Right lobe of liver (tissue), 6 donors: ENCODE measurements around the gene PLOD3. TPM values are rescaled to one million over a fixed set of nuclear protein-coding genes. Genes with fewer than 3 reads are reported as not detected.

Experiments
- ATAC-seq, 4 donors: fragments of 200-7000 bp; cut with Tn5 transposase; one replicate each; pipeline ENCODE4 v1.9.1; 2020; ENCODE audit warnings: mild to moderate bottlenecking in 4 of 4, moderate library complexity in 4 of 4
- DNase-seq, 3 donors: peaks; one replicate each; pipeline ENCODE4 v3.0.0-alpha.2; 2020
- H3K27ac ChIP-seq, 3 donors: fragments of 200-600 bp; one replicate each; pipeline ENCODE4 v1.8.0; 2022
- H3K27me3 ChIP-seq, 2 donors: fragments of 200-600 bp; one replicate each; pipeline ENCODE4 v1.8.0; 2022
- H3K36me3 ChIP-seq, 4 donors: fragments of 200-600 bp; sonication (generic) in 1 of 4; one replicate each; pipeline versions ENCODE4 v1.5.1 to v1.8.0; 2017 to 2022; ENCODE audit warnings: control low read depth in 1 of 4
- H3K4me1 ChIP-seq, 4 donors: fragments of 200-600 bp; sonication (generic) in 1 of 4; one replicate each; pipeline versions ENCODE4 v1.5.1 to v1.8.0; 2017 to 2022; ENCODE audit warnings: control low read depth in 1 of 4
- H3K4me3 ChIP-seq, 3 donors: fragments of 200-600 bp; one replicate each; pipeline ENCODE4 v1.8.0; 2022
- H3K9me3 ChIP-seq, 4 donors: fragments of 200-600 bp; sonication (generic) in 1 of 4; one replicate each; pipeline versions ENCODE4 v1.5.1 to v1.8.0; 2017 to 2022; ENCODE audit warnings: control low read depth in 1 of 4
- POLR2A ChIP-seq: fragments of 450-650 bp; IDR thresholded peaks from one replicate; pipeline ENCODE4 v1.6.1; 2017; ENCODE audit warnings: antibody characterized with exemption, mild to moderate bottlenecking
- WGBS: methylation state at CpG from one replicate; pipeline ENCODE4 v1.1.6; 2018; ENCODE audit warnings: low coverage, low lambda C conversion rate; ENCODE audit not compliant: insufficient coverage; ENCODE audit errors: missing lambda C conversion rate; 5-methylcytosine and 5-hydroxymethylcytosine counted together
- intact Hi-C, 2 donors: fragments of 100-400 bp; cut with DNase I; formaldehyde crosslinking; loops; one replicate each; pipeline versions ENCODE4 v1.11.2 to v1.14.1; 2022
- total RNA-seq, 6 experiments: library from RNA; depleted of rRNA in 2 of 6; stranded (reverse); fragments of >200 nt in 2 of 6; fragmentation: NEBNext Ultra II Directional in 3 of 6; extraction: Animal tissue kit (Norgen Biotek cat#: 25700) in 3 of 6; gene quantifications; one replicate each; pipeline versions ENCODE4 v1.1.0 to v1.2.4, GENCODE V29; 2016 to 2023
- TF ChIP-seq, protein P1 (sequence below), 4 donors: fragments of 200-600 bp in 3 of 4; fragments of 450-650 bp in 1 of 4; IDR thresholded peaks; one replicate each; pipeline versions ENCODE4 v1.5.1 to v1.8.0; 2016 to 2022; ENCODE audit warnings: antibody characterized with exemption in 4 of 4, mild to moderate bottlenecking in 2 of 4
- donor health status: DM: no; HTN: yes; CAD: no.
- donor health status: DM: no; HTN: no; CAD: no.
- donor health status: DM: no; HTN: no; CAD: no.
- donor health status: DM: no; HTN: yes; CAD: no.
- donor health status: DM: no; HTN: yes; CAD: no.

The PLOD3 gene
- total RNA-seq, 6 experiments from 2014 or later = 41.7 to 57.5 (median 54.3) TPM

DNA sequence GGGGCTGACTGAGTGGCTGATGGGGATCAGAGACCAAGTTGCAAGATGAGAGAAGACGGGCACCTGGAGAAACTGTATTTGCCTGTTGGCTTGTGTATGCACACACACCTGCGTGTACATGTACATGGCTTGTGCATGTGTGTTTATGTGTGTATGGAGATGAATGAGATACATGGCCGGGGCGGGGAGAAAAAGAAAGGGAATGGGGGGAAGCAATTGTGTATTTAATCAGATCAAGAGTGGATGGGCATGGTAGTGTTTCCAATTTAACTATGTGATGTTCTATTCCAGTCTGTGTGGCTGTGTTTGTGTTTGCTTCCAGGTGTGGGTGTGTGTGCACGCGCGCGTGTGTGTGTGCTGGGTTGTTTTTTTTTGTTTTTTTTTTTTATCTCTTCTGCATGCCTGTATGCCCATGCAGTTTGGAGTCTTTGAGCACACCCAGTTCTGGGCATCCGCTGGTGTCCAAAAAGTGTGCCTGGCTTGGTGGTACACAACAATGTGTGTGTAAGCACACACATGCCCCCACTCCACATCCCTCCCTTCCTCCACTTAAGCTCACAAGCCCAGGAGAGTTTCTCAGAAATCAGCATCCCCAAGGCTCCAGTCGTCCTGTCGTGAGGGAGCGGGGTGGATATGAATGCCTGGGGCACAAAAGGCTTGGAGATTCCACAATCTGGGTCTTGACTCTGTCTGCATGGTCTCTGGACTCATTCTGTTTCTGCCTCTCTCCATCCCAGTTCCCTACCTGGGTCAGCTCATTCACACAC lies 49.6 kb downstream of the PLOD3 start:
- ATAC-seq (no peak), DNase-seq (no peak)
- peaks cover 0 to 24% (median 0%) of the 10 kb centered on the region in 4 donors for H3K4me1 ChIP-seq
- TF ChIP-seq, protein P1, sequence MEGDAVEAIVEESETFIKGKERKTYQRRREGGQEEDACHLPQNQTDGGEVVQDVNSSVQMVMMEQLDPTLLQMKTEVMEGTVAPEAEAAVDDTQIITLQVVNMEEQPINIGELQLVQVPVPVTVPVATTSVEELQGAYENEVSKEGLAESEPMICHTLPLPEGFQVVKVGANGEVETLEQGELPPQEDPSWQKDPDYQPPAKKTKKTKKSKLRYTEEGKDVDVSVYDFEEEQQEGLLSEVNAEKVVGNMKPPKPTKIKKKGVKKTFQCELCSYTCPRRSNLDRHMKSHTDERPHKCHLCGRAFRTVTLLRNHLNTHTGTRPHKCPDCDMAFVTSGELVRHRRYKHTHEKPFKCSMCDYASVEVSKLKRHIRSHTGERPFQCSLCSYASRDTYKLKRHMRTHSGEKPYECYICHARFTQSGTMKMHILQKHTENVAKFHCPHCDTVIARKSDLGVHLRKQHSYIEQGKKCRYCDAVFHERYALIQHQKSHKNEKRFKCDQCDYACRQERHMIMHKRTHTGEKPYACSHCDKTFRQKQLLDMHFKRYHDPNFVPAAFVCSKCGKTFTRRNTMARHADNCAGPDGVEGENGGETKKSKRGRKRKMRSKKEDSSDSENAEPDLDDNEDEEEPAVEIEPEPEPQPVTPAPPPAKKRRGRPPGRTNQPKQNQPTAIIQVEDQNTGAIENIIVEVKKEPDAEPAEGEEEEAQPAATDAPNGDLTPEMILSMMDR (IDR thresholded peaks at IDR 0.05) = no peak
- no peak for TF ChIP-seq POLR2A
- H3K9me3 ChIP-seq = no peaks in the 10 kb centered on the region
- intact Hi-C loops = loop anchor here in 1 of 2 donors (10.0 kb wide), 1 partner anchor 117 kb away; no protein-coding TSS in a partner anchor
- no peak overlapping the region for H3K27ac ChIP-seq
- WGBS = 4% methylated on average over 12 of the region's 12 CpGs
- peaks cover 0 to 29% of the 10 kb centered on the region in 2 donors for H3K27me3 ChIP-seq
- H3K4me3 ChIP-seq = no peak overlapping the region
- no peaks in the 10 kb centered on the region for H3K36me3 ChIP-seq

DNA sequence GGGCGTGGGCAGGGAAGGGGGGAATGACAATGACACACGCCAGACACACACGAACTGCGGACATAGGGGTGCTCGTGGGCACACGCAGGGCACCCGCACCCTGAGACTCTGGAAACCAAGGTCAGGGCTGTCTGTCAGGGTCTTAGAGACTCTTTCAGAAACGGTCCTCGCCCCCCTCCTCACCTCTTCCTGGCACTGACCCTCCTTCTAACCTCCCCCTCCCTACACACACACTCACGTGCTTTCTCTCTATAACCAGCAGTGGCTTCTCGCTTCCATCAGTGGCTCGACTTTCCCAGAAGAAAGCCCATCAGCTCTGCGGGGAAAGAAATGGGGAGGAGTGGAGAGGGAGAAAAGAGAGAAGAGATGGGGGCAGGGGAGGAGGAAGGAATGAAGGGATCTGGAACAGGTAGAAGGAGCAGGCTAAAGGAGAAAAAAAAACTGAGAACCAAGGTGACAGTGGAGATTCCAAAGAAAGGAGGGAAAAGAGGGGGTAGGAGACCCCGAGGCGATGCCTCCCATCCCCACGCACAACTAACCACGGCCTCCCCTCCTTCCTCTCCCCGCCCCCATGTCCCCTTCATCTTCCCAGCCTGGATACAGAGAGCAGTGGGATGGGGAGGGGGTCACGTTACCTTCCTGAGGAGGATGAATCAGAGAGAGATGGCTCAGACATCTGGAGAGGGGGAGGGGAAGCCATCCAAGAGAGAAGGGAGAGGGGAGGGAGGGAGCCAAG lies 50.3 kb downstream of the PLOD3 start:
- no peak for DNase-seq
- TF ChIP-seq, protein P1 (IDR thresholded peaks at IDR 0.05) = no peak
- no peak for TF ChIP-seq POLR2A
- Histone ChIP-seq H3K36me3 (no peaks in the 10 kb centered on the region), H3K4me3 (no peak overlapping the region), H3K27me3 (peaks cover 0 to 28% of the 10 kb centered on the region in 2 donors), H3K4me1 (peaks cover 0 to 23% (median 0%) of the 10 kb centered on the region in 4 donors), H3K27ac (no peak overlapping the region), H3K9me3 (no peaks in the 10 kb centered on the region)
- intact Hi-C loops = loop anchor here in 1 of 2 donors (10.0 kb wide), 1 partner anchor 118 kb away; no protein-coding TSS in a partner anchor
- ATAC-seq = no peak
- under 1% methylated on average over 17 of the region's 19 CpGs for WGBS

DNA sequence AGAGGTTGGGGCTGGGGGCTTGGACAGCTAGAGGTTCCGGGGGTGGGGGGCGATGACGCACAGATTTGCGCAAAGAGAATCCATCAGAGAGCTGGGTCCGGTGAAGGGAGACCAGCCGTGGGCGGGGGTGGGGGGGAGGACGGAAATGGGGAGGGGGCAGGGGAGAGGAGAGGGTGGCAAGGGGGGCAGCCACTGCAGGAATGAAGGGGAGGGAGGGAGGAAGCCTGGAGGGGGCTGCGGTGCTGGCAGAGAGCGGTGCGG lies 50.8 kb downstream of the PLOD3 start:
- no peak for TF ChIP-seq POLR2A
- TF ChIP-seq, protein P1 (IDR thresholded peaks at IDR 0.05) = no peak
- Histone ChIP-seq H3K4me3 (no peak overlapping the region), H3K36me3 (no peaks in the 10 kb centered on the region), H3K27me3 (peaks cover 0 to 23% of the 10 kb centered on the region in 2 donors), H3K27ac (no peak overlapping the region), H3K9me3 (no peaks in the 10 kb centered on the region), H3K4me1 (peaks cover 0 to 20% (median 0%) of the 10 kb centered on the region in 4 donors)
- WGBS = 1% methylated on average over 9 of the region's 11 CpGs
- DNase-seq = no peak
- ATAC-seq = no peak
- intact Hi-C loops = loop anchor here in 1 of 2 donors (10.0 kb wide), 1 partner anchor 118 kb away; no protein-coding TSS in a partner anchor

DNA sequence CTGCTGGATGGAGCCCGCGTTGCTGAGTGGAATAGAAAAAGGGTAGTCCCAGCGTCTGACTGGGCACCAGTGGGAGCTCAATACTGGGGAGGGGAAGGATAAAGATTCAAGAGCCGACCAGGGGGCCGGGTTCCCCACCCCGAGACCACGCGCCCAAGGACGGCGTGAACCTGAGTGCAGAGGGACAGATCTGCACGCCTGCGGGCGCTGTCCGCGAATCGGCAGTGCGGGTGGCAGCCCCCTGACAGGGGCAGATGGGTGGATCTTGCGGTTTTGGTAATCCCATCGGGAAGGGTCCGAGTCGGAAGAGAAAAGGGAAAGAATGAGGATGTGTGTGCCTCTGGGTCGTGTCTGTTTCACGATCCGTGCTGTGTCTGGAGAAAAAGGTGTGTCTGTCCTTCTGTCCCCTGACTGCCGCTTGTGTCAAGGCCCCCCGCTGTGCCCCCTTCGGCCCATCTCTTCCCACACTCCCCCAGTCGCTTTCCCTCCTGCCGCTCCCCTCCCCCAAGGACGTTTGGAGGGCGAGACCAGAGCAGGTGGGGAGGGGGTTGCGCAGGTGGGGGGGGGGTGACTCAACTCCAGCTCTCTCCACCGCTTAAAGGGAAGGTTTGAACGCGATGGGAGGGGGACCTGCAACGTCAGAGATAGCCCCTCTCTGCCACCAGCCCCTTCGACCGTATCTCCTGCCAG lies 51.3 kb downstream of the PLOD3 start:
- no peaks in the 10 kb centered on the region for H3K36me3 ChIP-seq
- DNase-seq (no peak), ATAC-seq (no peak)
- intact Hi-C loops = loop anchor here in 1 of 2 donors (10.0 kb wide), 1 partner anchor 119 kb away; no protein-coding TSS in a partner anchor
- peaks cover 0 to 21% of the 10 kb centered on the region in 2 donors for H3K27me3 ChIP-seq
- H3K4me1 ChIP-seq = peaks cover 0 to 20% (median 0%) of the 10 kb centered on the region in 4 donors
- no peak overlapping the region for H3K27ac ChIP-seq
- H3K9me3 ChIP-seq = no peaks in the 10 kb centered on the region
- no peak overlapping the region for H3K4me3 ChIP-seq
- WGBS = 2% methylated on average over 31 of the region's 38 CpGs
- no peak for TF ChIP-seq POLR2A
- TF ChIP-seq, protein P1 (IDR thresholded peaks at IDR 0.05) = no peak
